T-helper 22 cell (primary cell): ENCODE data around the gene TFDP2.
"Not testable (repeated sequence)": the region's sequence is repeated elsewhere in the genome, so short reads cannot be mapped to it uniquely, and the experiment has no call there.

Experiments used
- DNase-seq: peaks from one replicate; pipeline ENCODE4 v3.0.0-alpha.2; 2020; ENCODE audit warnings: low read depth

The TFDP2 gene

DNA sequence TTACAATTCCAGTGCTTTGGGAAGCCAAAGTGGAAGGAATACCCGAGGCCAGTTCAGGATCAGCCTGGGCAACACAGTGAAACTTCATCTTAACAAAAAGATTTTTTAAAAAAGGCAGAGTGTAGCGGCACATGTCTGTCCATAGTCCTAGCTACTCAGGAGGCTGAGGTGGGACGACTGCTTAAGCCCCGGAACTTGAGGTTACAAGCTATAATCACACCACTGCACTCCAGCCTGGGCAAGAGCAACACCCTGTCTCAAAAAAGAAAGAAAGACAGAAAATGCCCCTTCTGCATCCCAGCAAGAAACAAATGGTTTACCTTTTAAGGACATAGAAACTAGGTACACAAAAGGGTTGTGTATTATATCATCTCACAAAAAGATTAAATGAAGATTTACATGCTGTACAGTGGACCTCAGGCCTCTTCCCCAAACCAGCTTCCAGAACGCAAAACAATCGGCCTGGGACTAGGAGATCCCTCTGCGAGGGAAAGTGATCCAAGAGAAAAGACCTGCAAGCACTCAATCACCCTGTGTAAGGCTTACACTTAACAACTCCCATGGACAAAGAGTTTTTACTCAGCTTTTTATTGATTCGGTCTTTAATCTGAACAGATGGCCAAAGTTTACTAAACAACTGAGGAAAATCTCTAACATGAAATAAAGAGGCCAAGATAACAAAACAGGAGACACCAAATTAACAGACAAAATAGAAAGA is 21.2 kb downstream of the TFDP2 start:
- DNase-seq: no peak

DNA sequence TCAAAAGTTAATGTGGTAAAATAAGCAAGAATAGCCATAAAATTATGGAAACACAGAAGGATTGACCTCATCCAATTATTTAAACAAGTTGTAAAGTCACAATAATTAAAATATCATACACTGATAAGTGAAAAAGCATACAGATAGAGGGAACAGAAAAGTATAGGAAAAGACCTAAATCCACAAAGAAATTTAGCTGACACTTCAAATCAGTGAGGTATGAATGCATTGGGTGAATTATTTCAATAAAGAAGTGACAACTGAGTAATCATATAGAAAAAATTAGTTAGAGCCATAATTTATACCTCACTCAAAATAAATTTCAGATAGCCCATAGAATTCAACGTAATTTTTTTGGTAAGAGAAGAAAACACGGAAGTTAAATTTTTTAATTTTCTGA is 25.1 kb downstream of the TFDP2 start:
- DNase-seq: no peak

DNA sequence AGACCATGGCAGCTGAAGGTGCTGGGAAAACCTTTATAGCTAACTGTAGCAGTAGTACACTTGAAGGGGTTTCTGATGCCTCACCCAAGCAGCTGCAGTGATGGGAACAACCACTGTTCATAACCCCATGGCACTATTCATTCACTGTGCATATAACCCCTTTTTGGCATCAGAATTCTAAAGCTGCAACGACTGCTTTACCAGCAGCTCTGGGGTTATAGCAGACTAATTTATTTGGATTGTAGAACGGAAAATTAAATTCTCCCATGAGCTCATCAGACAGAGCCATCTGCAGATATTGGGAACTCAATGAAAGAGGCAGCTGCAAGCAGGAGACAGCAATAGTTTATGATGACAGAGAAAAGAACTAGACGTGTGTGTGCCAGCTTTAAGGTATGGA is 28.6 kb downstream of the TFDP2 start:
- DNase-seq: no peak

DNA sequence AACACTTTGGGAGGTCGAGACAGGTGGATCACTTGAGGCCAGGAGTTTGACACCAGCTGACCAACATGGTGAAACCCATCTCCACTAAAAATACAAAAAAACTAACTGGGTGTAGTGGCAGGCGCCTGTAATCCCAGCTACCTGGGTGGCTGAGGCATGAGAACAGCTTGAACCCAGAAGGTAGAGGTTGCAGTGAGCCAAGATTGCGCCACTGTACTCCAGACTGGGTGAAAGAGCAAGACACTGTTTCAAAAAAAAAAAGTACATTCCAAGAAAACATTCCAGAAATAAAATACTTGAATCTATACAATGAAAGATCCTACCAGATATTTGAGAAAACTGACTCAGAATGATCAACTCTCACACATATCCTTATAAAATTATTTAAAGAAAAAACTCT is 30.4 kb downstream of the TFDP2 start:
- no peak for DNase-seq

DNA sequence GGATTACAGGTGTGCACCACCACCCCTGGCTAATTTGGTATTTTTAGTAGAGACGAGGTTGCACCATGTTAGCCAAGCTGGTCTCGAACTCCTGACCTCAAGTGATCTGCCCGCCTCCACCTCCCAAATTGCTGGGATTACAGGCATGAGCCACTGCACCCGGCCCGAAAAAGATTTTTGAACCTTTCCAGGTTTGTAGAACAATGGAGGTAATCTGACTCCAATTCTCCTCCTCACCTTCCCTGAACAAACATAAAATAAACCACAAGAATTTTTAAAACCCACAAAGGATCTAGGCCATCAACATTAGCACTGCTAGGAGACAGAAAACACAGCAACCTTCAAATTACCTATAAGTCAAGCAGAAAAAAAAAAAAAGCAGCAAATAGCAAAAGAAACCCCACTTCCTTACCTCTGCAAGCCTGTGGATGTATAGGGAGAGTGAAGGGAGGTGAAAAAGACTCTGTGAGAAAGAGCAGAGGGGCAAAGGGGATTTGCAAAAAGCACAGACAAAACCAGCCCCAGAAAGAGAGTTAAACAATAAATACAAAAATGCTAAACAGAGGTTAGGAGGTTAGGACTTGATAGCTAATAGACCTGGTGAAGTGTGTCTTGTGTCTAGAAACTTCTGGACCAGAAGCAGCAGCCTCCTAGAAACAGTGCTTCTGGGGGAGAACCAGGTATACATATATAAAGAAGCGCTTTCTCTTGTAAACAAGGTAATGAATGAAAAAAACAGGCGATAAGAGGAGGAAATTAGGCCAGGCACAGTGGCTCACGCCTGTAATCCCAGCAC is 32.1 kb downstream of the TFDP2 start:
- DNase-seq: no peak

DNA sequence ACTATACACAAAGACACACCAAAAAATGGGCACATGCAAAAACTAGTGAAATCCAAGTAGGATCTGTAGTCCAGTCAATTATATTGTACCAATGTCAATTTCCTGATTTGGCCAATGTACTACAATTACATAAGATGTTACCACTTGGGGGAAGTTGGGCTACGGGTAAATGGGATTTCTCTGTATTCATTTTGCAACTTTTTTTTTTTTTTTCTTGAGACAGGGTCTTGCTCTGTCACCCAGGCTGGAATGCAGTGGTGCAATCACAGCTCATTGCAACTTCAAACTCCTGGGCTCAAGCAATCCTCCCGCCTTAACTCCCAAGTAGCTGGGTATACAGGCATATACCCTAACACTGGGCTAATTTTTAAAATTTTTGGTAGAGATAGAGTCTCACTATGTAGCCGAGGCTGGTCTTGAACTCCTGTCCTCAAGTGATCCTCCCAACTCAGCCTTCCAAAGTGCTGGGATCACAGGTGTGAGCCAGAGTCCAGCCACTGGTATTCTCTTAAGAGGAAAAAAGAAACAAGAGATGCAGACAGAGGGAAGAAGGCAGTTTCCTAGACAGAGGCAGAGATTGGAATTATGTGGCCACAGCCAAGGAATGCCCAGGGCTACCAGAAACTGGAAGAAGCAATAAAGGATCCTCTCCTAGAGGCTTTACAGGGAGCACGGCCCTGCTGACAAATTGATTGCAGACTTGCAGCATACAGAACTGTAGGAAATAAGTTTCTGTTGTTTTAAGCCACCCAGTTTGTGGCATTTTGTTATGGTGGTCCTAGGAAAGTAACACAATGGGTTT is 33.3 kb downstream of the TFDP2 start:
- DNase-seq: no peak

DNA sequence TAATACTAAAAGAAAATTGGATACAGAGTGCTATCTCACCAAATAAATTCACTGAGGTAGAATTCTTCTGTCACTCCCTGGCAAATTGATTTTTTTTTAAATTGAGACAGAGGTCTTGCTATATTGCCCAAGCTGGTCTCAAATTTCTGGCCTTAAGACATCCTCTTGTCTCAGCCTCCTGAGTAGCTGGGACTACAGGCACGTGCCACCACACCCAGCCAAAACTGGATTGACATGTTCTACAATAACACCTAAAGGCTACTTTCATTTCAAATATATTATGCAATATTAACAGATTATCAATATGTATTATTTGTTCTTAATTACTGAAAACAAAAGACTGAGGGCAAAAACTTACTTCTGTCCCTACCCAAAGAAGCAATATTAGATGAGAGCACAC is 36.7 kb downstream of the TFDP2 start:
- no peak for DNase-seq

DNA sequence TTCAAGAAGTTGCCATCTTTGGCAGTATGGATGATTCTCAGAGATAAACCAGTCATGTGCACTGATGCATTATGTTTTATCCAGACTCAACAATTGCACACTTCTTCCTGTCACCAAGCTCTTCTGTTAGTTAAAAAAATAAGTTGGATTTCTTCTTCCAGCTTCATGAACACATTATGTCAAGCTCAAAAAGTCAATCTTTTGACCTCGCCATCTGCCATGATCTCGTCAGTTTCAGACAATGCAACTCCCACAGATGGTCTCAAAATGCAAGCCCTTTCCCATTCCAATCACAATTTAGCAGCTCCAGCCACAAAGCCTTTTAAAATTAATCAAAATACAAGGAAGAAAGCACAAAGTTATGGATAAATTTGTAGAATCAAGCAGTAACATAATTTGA is 42.8 kb downstream of the TFDP2 start:
- no peak for DNase-seq

DNA sequence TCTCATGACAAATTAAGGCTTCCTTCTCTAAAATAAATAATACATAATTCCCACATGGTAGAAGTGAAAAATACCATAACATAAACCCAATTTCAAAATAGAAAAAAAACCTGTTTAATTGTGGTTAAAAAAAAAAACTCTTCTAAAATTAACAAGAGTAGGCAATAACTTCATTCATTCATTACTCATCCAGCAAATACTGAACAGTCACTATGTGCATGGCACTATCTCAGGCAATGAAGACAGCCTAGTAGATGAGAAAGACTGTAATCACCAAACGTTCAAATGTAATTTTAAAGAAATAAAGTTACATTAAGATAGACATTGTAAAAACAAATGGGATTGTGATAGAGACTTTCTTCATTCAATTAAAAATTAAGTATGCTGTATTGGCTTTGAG is 43.4 kb downstream of the TFDP2 start:
- no peak for DNase-seq

DNA sequence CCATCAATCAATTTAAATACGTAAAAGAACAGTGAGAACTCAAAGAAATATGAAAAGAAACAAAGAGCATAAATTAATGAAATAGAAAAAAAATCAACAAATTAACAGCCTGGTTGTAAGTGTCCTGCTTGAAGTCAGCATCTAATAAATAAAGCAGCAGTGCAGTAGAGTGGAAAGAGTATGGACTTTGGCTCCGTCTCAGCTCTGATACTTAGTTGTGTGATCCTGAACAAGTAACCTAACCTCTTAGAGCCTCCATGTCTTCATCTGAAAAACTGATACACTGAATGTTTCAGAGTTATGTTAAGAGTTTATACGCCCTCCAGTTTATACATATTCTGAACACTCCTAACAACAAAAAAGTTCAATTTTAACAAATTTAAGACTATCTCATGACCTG is 44.6 kb downstream of the TFDP2 start:
- DNase-seq: no peak

DNA sequence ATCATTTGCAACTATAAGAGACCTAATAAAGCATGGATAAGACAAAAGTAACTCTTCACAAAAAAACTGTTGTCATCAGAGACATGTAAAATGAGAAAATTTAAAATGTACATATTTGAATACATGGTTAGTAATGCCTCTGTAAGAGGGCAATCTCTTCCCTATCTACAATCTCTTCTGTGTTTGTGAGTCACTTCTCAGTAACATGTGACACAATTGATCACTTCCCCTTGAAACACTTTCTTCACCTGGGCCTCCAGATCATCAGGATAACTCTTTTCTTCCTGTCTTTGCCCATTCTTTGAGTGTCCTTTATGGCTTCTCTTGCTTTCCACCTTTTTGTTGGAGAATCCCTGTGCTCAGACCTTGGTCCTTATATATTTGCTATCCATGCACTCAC is 50.4 kb downstream of the TFDP2 start:
- no peak for DNase-seq

DNA sequence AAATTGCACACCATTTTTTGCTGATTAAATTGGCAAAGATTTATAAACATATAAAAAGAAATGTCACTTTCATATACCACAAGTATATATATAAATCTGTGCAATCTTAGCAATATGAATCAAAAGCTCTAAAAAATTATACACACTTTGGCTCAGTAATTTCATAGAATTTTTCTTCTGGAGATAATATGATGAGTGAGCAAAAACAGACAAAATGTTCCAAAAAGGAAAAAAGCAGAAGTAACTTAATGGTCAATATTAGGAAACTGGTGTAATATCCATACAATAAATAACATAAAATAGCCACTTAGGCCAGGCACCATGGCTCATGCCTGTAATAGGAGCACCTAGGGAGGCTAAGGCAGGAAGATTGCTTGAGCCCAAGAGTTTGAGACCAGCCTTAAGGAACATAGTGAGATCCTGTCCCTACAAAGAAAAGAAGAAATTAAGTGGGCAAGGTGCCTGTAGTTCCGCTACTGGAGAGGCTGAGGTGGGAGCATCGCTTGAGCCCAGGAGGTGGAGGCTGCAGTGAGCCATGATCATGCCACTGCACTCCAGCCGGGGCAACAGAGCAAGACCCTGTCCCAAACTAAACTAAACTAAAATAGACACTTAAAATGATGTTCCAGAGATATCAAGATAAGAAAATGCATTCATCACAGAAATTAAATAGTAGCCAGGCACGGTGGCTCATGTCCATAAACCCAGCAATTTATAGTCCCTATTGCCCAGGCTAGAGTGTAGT is 52.1 kb downstream of the TFDP2 start:
- DNase-seq: no peak

DNA sequence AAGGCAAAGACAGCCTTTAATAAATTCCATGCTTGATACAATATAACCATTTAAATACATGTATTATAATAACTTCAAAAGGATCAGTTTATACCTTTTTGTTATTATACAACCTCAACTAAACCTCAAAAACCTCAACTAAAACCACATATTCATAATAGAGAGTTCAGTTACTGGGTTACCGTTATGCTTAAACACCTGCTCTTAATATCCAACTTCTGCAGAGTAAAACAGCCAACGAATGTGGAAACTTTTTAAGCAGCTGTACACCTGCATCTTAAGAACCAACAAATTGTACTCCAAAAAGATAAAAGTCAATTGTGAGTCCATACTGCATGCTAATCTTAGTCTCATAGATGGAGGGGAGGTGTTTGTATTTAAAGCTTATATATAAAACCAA is 53.5 kb downstream of the TFDP2 start:
- DNase-seq: no peak

DNA sequence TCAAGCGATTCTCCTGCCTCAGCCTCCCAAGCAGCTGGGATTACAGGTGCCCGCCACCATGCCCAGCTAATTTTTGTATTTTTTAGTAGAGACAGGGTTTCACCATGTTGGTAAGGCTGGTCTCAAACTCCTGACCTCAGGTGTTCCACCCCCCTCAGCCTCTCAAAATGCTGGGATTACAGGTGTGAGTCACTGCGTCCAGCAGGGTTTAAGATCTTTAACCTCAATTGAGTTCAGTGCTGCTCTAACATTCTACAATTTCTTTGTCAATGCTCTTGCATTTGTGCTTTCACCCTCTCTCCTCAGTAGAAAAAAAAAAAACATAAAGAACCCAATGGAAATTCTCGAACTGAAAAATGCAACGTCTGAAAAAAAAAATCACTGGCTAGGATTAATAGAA is 60.4 kb downstream of the TFDP2 start:
- not testable (repeated sequence) for DNase-seq

DNA sequence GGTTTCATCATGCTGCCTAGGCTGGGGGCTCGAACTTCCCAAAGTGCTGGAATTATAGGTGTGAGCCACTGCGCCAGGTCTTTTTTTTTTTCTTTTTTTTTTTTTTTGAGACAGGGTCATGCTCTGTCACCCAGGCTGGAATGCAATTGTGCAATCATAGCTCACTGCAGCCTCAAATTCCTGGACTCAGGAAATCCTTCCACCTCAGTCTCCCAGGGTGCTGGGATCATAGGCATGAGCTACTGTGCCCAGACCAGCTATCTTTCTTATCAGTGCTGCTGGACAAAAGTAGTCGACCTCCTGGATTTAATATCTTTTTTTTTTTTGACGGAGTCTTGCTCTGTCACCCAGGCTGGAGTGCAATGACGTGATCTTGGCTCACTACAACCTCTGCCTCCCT is 60.8 kb downstream of the TFDP2 start:
- DNase-seq: no peak

DNA sequence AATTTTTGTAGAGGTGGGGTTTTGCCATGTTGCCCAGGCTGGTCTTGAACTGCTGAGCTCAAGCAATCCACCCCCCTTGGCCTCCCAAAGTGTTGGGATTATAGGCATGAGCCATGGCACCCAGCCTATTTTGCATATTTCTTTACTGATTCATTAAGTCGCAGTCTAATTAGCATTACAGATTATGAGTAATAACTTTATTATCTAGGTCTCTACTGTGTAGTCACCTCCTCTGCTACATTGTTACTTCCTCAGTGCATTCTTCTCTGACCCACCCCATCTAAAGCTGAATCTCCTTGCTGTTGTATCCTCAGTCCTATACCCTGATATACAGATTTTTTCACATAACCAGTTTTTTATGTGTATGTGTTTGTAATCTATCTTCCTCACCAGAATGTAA is 61.7 kb downstream of the TFDP2 start:
- no peak for DNase-seq

DNA sequence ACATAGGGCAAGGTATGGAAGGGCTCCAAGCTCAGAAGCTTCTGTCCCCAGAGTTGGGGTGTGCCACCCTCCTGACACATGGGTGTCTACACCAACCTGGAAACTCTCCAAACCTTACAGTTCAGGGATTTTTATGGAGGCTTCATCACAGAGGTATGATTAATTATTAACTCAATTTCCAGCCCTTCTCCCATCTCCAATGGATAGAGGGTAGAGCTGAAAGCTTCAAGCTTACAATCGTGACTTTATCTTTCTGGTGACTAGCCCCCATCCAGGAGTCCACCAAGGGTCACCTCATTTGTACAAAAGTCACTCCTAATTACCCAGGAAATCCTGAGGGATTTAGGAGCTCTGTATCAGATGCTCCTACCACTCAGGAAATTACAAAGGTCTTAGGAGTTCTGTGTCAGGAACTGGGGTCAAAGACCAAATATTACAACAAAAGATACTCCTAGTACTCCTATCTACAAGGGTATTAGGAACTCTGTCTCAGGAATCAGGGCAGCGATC is 62.7 kb downstream of the TFDP2 start:
- no peak for DNase-seq

DNA sequence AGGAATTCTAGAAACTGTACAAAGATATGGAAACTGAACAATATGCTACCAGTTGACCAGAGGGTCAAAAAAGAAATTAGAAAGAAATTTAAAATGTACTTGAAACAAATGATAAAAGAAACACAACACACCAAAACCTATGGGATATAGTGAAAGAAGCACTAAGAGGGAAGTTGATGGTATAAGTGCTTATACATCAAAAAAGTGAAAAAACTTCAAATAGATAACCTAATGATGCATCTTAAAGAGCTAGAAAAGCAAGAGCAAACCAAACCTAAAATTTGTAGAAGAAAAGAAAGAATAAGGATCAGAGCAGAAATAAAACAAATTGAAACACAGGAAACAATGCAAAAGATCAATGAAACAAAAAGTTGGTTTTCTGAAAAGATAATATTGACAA is 68.2 kb downstream of the TFDP2 start:
- DNase-seq: no peak

DNA sequence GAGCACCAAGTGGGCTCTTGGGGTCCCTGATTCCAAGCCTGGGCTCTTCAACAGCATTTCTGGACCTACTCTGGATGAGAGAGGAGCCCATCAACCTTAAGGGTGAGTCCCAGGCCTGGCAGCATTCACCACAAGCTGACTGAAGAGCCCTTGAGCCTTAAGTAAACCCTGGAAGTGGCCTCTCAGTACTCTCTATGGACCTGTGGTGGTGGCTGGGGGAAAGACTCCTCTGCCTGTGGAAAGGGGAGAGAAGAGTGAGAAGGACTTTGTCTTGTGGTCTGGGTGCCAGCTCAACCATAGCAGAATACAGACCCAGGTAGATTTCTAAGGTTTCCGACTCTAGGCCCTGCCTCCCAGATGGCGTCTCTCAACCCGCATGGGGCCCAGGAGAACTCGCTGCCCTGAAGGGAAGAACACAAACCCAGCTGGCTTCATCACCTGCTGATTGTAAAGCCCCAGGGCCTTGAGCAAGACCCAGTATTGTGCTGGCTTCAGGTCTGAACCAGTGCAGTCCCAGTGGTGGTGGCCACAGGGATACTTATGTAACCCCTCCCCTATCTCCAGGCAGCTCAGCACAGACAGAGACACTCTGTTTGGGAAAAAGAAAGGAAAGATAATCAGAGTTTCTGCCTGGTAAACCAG is 71.4 kb downstream of the TFDP2 start:
- DNase-seq: no peak

DNA sequence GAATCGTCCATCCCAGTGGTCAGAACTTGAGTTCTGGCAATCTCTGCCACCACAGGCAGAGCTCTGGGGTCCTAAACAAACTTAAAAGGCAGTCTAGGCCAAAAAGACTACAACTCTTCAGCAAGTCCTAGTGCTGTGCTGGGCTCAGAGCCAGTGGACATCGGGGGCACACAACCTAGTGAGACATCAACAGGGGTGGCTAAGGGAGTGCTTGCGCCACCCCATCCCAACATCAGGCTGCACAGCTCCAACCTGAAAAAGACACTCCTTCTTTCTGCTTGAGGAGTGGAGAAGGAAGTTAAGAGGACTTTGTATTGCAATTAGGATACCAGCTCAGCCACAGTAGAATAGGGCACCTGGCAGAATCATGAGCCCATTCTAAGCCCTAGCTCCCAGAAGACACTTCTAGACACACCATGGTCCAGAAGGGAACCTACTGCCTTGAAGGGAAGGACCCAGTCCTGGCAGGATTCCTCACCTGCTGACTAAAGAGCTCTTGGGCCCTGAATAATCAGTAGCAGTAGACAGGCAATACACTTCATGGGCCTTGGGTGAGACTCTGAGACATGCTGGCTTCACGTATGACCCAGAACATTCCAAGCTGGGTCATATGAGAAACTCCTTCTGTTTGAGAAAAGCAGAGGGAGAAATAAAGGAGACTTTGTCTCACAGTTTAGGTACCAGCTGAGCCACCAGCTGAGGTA is 72.0 kb downstream of the TFDP2 start:
- no peak for DNase-seq

DNA sequence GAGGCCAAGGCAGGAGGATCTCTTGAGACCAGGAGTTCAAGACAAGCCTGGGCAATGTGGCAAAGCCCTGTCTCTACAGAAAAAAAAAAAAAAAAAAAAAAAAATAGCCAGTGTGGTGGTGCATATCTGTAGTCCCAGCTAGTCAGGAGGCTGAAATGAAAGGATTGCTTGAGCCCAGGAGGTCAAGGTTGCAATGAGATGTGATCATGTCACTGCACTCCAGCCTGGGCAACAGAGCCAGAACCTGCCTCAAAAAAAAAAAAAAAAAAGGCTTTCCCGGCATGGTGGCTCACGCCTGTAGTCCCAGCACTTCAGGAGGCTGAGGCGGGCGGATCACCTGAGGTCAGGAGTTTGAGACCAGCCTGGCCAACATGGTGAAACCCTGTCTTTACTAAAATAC is 73.7 kb downstream of the TFDP2 start:
- DNase-seq: not testable (repeated sequence)
